ENCODE results near the gene ANKRD13B.

The ANKRD13B gene

GRCh38 chr17:29582772-29583171 lies 10.2 kb upstream of the ANKRD13B start:
- DNase-seq: no peak

- peak in 1 of 3 experiments; percentile 7 for DNase-seq
These were observed 9.3 kb upstream of the ANKRD13B start for GRCh38 chr17:29583324-29584248.

- DNase-seq: no peak
These were observed 8.4 kb upstream of the ANKRD13B start for GRCh38 chr17:29584452-29585079.

- no peak for DNase-seq
These were observed 7.7 kb upstream of the ANKRD13B start for GRCh38 chr17:29585080-29585751.

- no peak for DNase-seq
These were observed 6.1 kb upstream of the ANKRD13B start for GRCh38 chr17:29586676-29587469.

- DNase-seq: no peak
These were observed 5.3 kb upstream of the ANKRD13B start for GRCh38 chr17:29587591-29587990.

GRCh38 chr17:29588017-29588561 lies 4.8 kb upstream of the ANKRD13B start:
- DNase-seq: peak in 1 of 3 experiments; percentile 32

GRCh38 chr17:29588562-29589411 lies 4.1 kb upstream of the ANKRD13B start:
- peak; percentile 46 to 70 (median 58) for DNase-seq

- DNase-seq: peak; percentile 90 to 91 (median 91)
These were observed 3.2 kb upstream of the ANKRD13B start, which contains the start of gene GIT1 for GRCh38 chr17:29589524-29590410. Gene GIT1, minus strand, starts transcription at chr17:29589648. Its CDS starts 270 bp downstream, at chr17:29589378.

GRCh38 chr17:29590411-29591145 lies 2.4 kb upstream of the ANKRD13B start:
- DNase-seq: peak in 2 of 3 experiments; percentile 78 to 84

GRCh38 chr17:29591146-29591736 lies 1.7 kb upstream of the ANKRD13B start:
- DNase-seq: peak in 2 of 3 experiments; percentile 84 to 90

- DNase-seq: peak; percentile 87 to 95 (median 92)
These were observed 959 bp upstream of the ANKRD13B start for GRCh38 chr17:29591737-29592608.

GRCh38 chr17:29593591-29594518 lies 923 bp downstream of the ANKRD13B start:
- DNase-seq: peak; percentile 30 to 69 (median 65)

- DNase-seq: no peak
These were observed 1.7 kb downstream of the ANKRD13B start for GRCh38 chr17:29594519-29595090.

GRCh38 chr17:29595107-29595942 lies 2.4 kb downstream of the ANKRD13B start:
- no peak for DNase-seq
